SK-MEL-5 (cell line): ENCODE measurements around the gene TRABD2A. TPM values are rescaled to one million over a fixed set of nuclear protein-coding genes. Genes with fewer than 3 reads are reported as not detected.

Source experiments
- DNase-seq: peaks from one replicate; pipeline ENCODE4 v3.0.0-alpha.2; 2016; ENCODE audit warnings: low read depth, low spot score
- in situ Hi-C: cut with HindIII; loops from 2 replicates; pipeline ENCODE4 v1.10.0; 2016; ENCODE audit warnings: low sequenced_read_pairs, high pct_unique_total_duplicates, low pct_unique_long_range_greater_than_20kb
- total RNA-seq: library from RNA; depleted of rRNA; stranded (reverse); fragments of >200 nt; shearing (Covaris generic); gene quantifications from 2 replicates; pipeline ENCODE4 v1.2.3, GENCODE V29; 2014

The TRABD2A gene
- total RNA-seq, 1 experiment from 2014 or later, result 0.98 TPM

- in situ Hi-C loops, result loop anchor here (10.0 kb wide), 1 partner anchor 57 kb away; no protein-coding TSS in a partner anchor
- no peak for DNase-seq
These were observed 39.3 kb downstream of the TRABD2A start for GRCh38 chr2:84841577-84841976.

GRCh38 chr2:84840306-84840705 is 40.6 kb downstream of the TRABD2A start:
- in situ Hi-C loops, result loop anchor here (10.0 kb wide), 1 partner anchor 56 kb away; no protein-coding TSS in a partner anchor
- DNase-seq, result peak; percentile 32

GRCh38 chr2:84839851-84840250 is 41.0 kb downstream of the TRABD2A start:
- in situ Hi-C loops, result loop anchor here (10.0 kb wide), 1 partner anchor 55 kb away; no protein-coding TSS in a partner anchor
- DNase-seq, result peak; percentile 52

GRCh38 chr2:84838434-84839145 is 42.3 kb downstream of the TRABD2A start:
- in situ Hi-C loops, result no loop called here
- DNase-seq, result no peak

GRCh38 chr2:84836215-84836614 is 44.7 kb downstream of the TRABD2A start:
- no peak for DNase-seq
- in situ Hi-C loops, result no loop called here

GRCh38 chr2:84833481-84834150 is 47.3 kb downstream of the TRABD2A start:
- no peak for DNase-seq
- in situ Hi-C loops, result no loop called here

- no peak for DNase-seq
- in situ Hi-C loops, result no loop called here
These were observed 48.0 kb downstream of the TRABD2A start for GRCh38 chr2:84832772-84833461.

GRCh38 chr2:84830758-84831500 is 50.0 kb downstream of the TRABD2A start:
- in situ Hi-C loops, result no loop called here
- no peak for DNase-seq

- no peak for DNase-seq
- in situ Hi-C loops, result no loop called here
These were observed 50.8 kb downstream of the TRABD2A start for GRCh38 chr2:84830095-84830494.

- in situ Hi-C loops, result no loop called here
- DNase-seq, result no peak
These were observed 51.2 kb downstream of the TRABD2A start for GRCh38 chr2:84829693-84830092.

- in situ Hi-C loops, result no loop called here
- no peak for DNase-seq
These were observed 52.8 kb downstream of the TRABD2A start for GRCh38 chr2:84827978-84828575.

- in situ Hi-C loops, result no loop called here
- no peak for DNase-seq
These were observed 57.1 kb downstream of the TRABD2A start for GRCh38 chr2:84823788-84824187.

- no peak for DNase-seq
- in situ Hi-C loops, result no loop called here
These were observed 57.7 kb downstream of the TRABD2A start for GRCh38 chr2:84823229-84823628.

- in situ Hi-C loops, result no loop called here
- no peak for DNase-seq
These were observed 59.1 kb downstream of the TRABD2A start for GRCh38 chr2:84821806-84822205.

GRCh38 chr2:84817239-84817655 is 63.6 kb downstream of the TRABD2A start:
- DNase-seq, result no peak
- in situ Hi-C loops, result no loop called here

GRCh38 chr2:84816426-84817026 is 64.4 kb downstream of the TRABD2A start:
- in situ Hi-C loops, result no loop called here
- DNase-seq, result no peak

GRCh38 chr2:84815146-84815545 is 65.7 kb downstream of the TRABD2A start:
- DNase-seq, result no peak
- in situ Hi-C loops, result no loop called here
